ENCODE results near the gene UBA1. TPM values are rescaled to one million over a fixed set of nuclear protein-coding genes. Genes with fewer than 3 reads are reported as not detected.

The UBA1 gene
- total and polyA plus RNA-seq, 2 of the 8 experiments (the other 6 are each of a cell fraction or from before 2014, with no cell fraction given), result 313 to 458 TPM

DNA sequence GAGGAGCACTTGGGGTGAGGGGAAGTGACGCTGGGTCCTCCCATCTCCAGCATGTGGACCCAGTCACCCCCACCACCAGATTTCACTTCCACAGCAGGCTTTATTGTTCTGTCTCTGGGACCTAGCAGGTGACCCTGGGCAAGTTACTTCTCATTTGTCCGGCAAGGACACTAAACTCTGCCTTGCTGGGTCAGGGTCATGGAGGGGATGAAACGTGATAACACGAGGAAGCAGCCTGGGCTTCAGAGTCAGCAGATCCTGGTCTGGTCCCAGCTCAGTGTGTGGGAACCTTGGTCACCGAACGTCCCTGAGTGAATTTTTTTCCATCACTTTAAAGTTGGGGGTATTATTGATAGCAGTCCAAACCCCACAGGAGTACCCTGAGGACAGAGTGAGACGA, 3.9 kb downstream of the UBA1 start:
- peaks cover 19 to 52% of the 10 kb centered on the region in 2 experiments; a peak in 3 of 4 replicates for H3K79me2 ChIP-seq (ENCODE audit: control insufficient read depth in 1 of 2, insufficient read depth in 2 of 2, low read length in 2 of 2)
- no peaks in the 10 kb centered on the region for H3K27me3 ChIP-seq (replicated peaks in 1 of 4; ENCODE audit: control insufficient read depth in 3 of 4, extremely low read depth in 1 of 4, insufficient read depth in 3 of 4, low read length in 3 of 4)
- H4K8ac ChIP-seq (ENCODE audit: extremely low read depth, insufficient read depth, low read length), result no peak overlapping the region
- no peaks in the 10 kb centered on the region for H3K23me2 ChIP-seq (ENCODE audit: low read depth, low read length)
- POLR2A ChIA-PET (ENCODE audit: partially characterized antibody), result interaction anchor here (0.8 to 1.0 kb wide), 3 partner anchors 10 to 184 kb away, joined by 3 to 4 read pairs (median 3); no protein-coding TSS in a partner anchor
- H2AK5ac ChIP-seq (ENCODE audit: low read depth, low read length), result no peak overlapping the region
- H2BK5ac ChIP-seq (ENCODE audit: low read depth, low read length), result no peak overlapping the region
- peaks cover 6% of the 10 kb centered on the region; the same call in 1 of the 2 replicates for H3K79me1 ChIP-seq (ENCODE audit: low read depth, low read length)
- H3K36me3 ChIP-seq (ENCODE audit: control insufficient read depth in 2 of 4, insufficient read depth in 4 of 4, low read length in 3 of 4), result peaks cover 22 to 58% (median 43%) of the 10 kb centered on the region in 4 experiments
- H3K4me3 ChIP-seq (ENCODE audit: extremely low read depth in 1 of 4, insufficient read depth in 2 of 4, low read depth in 3 of 4, low read length in 4 of 4), result no peak overlapping the region; a peak in 1 of 8 replicates
- no peak overlapping the region for H4K5ac ChIP-seq (ENCODE audit: insufficient read length, low read depth, low read length)
- no peak overlapping the region for H3K9ac ChIP-seq (replicated peaks in 1 of 4; ENCODE audit: extremely low read depth in 1 of 4, low read depth in 3 of 4, low read length in 3 of 4)
- peaks cover 2 to 16% (median 9%) of the 10 kb centered on the region in 4 experiments for H3K4me1 ChIP-seq (replicated peaks in 1 of 4; ENCODE audit: control insufficient read depth in 3 of 4, insufficient read depth in 4 of 4, low read length in 3 of 4)
- no peak overlapping the region for H2BK120ac ChIP-seq (replicated peaks; ENCODE audit: low read depth, low read length)
- DNase-seq (ENCODE audit: low read depth in 1 of 2, low spot score in 2 of 2), result no peak
- H3K18ac ChIP-seq (ENCODE audit: extremely low read depth, low read length), result no peak overlapping the region
- H3K9me3 ChIP-seq (ENCODE audit: insufficient read depth in 2 of 2, low read depth in 1 of 2, low read length in 1 of 2), result no peaks in the 10 kb centered on the region
- no peak overlapping the region for H4K91ac ChIP-seq (replicated peaks; ENCODE audit: insufficient read length, low read length)
- H3K4me2 ChIP-seq (ENCODE audit: insufficient read depth in 1 of 2, low read depth in 2 of 2, low read length in 2 of 2), result peak overlapping the region; percentile 28 to 93; a peak in 3 of 4 replicates
- no peak overlapping the region for H2AFZ ChIP-seq (ENCODE audit: low read length)
- no peak overlapping the region for H3K23ac ChIP-seq (ENCODE audit: insufficient read length)
- no peak overlapping the region for H2BK15ac ChIP-seq (ENCODE audit: low read length)
- H3K4ac ChIP-seq (replicated peaks; ENCODE audit: insufficient read length, low read depth, low read length), result no peak overlapping the region
- H2BK12ac ChIP-seq (ENCODE audit: low read depth, low read length), result no peak overlapping the region
- H3K56ac ChIP-seq (replicated peaks; ENCODE audit: insufficient read length, low read depth, low read length), result no peak overlapping the region
- H2BK20ac ChIP-seq (ENCODE audit: low read length), result no peak overlapping the region
- CTCF ChIA-PET (ENCODE audit: partially characterized antibody), result no interaction called here
- peaks cover 9 to 42% of the 10 kb centered on the region in 2 experiments for H4K20me1 ChIP-seq (replicated peaks in 1 of 2; ENCODE audit: control insufficient read depth in 1 of 2, insufficient read depth in 2 of 2, low read length in 2 of 2)
- H3K14ac ChIP-seq (ENCODE audit: insufficient read length), result no peak overlapping the region
- no peak overlapping the region for H3K27ac ChIP-seq (ENCODE audit: low read depth, low read length)
- no peak for FAIRE-seq
- 95% methylated on average over 2 of the region's 7 CpGs; no CpG with 5 or more reads in 1 of the 2 experiments for WGBS, 2 experiments (ENCODE audit: extremely low coverage in 1 of 2, insufficient coverage in 1 of 2, insufficient read length in 1 of 2, insufficient replicate concordance in 2 of 2, low coverage in 1 of 2, low lambda C conversion rate in 2 of 2, missing lambda C conversion rate in 1 of 2)
- no peak for TF ChIP-seq CBX8 (IDR thresholded peaks at IDR 0.05; ENCODE audit: borderline replicate concordance, low read depth, low read length)
- no peak for TF ChIP-seq NANOG (IDR thresholded peaks at IDR 0.05; ENCODE audit: insufficient read depth, low read depth, low read length, poor library complexity, severe bottlenecking)
- no peak for TF ChIP-seq CHD2 (IDR thresholded peaks at IDR 0.05; ENCODE audit: low read length)
- TF ChIP-seq, protein P1, sequence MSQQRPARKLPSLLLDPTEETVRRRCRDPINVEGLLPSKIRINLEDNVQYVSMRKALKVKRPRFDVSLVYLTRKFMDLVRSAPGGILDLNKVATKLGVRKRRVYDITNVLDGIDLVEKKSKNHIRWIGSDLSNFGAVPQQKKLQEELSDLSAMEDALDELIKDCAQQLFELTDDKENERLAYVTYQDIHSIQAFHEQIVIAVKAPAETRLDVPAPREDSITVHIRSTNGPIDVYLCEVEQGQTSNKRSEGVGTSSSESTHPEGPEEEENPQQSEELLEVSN (IDR thresholded peaks at IDR 0.05), result no peak
- TF ChIP-seq TBP (IDR thresholded peaks at IDR 0.05; ENCODE audit: low read depth, low read length), result no peak
- no peak for TF ChIP-seq GTF2F1 (IDR thresholded peaks at IDR 0.05; ENCODE audit: borderline replicate concordance, low read depth, low read length)
- TF ChIP-seq, protein P2, sequence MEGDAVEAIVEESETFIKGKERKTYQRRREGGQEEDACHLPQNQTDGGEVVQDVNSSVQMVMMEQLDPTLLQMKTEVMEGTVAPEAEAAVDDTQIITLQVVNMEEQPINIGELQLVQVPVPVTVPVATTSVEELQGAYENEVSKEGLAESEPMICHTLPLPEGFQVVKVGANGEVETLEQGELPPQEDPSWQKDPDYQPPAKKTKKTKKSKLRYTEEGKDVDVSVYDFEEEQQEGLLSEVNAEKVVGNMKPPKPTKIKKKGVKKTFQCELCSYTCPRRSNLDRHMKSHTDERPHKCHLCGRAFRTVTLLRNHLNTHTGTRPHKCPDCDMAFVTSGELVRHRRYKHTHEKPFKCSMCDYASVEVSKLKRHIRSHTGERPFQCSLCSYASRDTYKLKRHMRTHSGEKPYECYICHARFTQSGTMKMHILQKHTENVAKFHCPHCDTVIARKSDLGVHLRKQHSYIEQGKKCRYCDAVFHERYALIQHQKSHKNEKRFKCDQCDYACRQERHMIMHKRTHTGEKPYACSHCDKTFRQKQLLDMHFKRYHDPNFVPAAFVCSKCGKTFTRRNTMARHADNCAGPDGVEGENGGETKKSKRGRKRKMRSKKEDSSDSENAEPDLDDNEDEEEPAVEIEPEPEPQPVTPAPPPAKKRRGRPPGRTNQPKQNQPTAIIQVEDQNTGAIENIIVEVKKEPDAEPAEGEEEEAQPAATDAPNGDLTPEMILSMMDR (IDR thresholded peaks at IDR 0.05; ENCODE audit: control extremely low read depth in 1 of 3, insufficient read depth in 1 of 3, low read depth in 1 of 3, low read length in 3 of 3), result no peak
- no peak for TF ChIP-seq PHF8 (conservative IDR thresholded peaks at IDR 0.05; ENCODE audit: low read depth, low read length)
- no peak for TF ChIP-seq CTBP2 (IDR thresholded peaks at IDR 0.05; ENCODE audit: borderline replicate concordance, insufficient read depth, insufficient read length, low read length)
- no peak for TF ChIP-seq RBBP5 (IDR thresholded peaks at IDR 0.05; ENCODE audit: borderline replicate concordance, low read depth, low read length)

Measured in H1 (cell line).